Measurements from ENCODE around the gene WDR74. TPM values are rescaled to one million over a fixed set of nuclear protein-coding genes. Genes with fewer than 3 reads are reported as not detected.
"Not testable (repeated sequence)": the region's sequence is repeated elsewhere in the genome, so short reads cannot be mapped to it uniquely, and the experiment has no call there.

Gene WDR74
- total RNA-seq, 3 donors from 2014 or later, result 228 to 254 (median 235) TPM

- peak; percentile 68 for DNase-seq
- Mint-ChIP-seq H3K36me3 (ENCODE audit: insufficient read depth) (peaks cover 16% of the 10 kb centered on the region), H3K4me1 (ENCODE audit: low read depth) (peaks cover 25% of the 10 kb centered on the region)
- not testable (repeated sequence) for H3K9me3 Mint-ChIP-seq; H3K27me3 Mint-ChIP-seq (ENCODE audit: low read depth); H3K4me3 Mint-ChIP-seq
- peak; percentile 44 to 55 for ATAC-seq
Observed at GRCh38 chr11:62840721-62841360, 1.5 kb upstream of the WDR74 start.

GRCh38 chr11:62835336-62835735 is 4.1 kb downstream of the WDR74 start:
- H3K4me1 Mint-ChIP-seq (ENCODE audit: low read depth), result peaks cover 53% of the 10 kb centered on the region
- H3K36me3 Mint-ChIP-seq (ENCODE audit: insufficient read depth), result peaks cover 41% of the 10 kb centered on the region
- no peak overlapping the region for H3K4me3 Mint-ChIP-seq
- H3K9me3 Mint-ChIP-seq, result no peaks in the 10 kb centered on the region
- ATAC-seq, result no peak
- DNase-seq, result no peak
- H3K27me3 Mint-ChIP-seq (ENCODE audit: low read depth), result no peaks in the 10 kb centered on the region

- no peaks in the 10 kb centered on the region for H3K9me3 Mint-ChIP-seq
- no peaks in the 10 kb centered on the region for H3K27me3 Mint-ChIP-seq (ENCODE audit: low read depth)
- DNase-seq (no peak), ATAC-seq (peak; percentile 1 to 3)
- peaks cover 50% of the 10 kb centered on the region for H3K4me1 Mint-ChIP-seq (ENCODE audit: low read depth)
- H3K36me3 Mint-ChIP-seq (ENCODE audit: insufficient read depth), result peaks cover 34% of the 10 kb centered on the region
- peak within 1 kb of the TSS; percentile 90 for H3K4me3 Mint-ChIP-seq
Observed at GRCh38 chr11:62832336-62833234, 6.8 kb downstream of the WDR74 start, which contains the start of gene TEX54. TSS of gene TEX54 (minus strand) at chr11:62832841.

GRCh38 chr11:62831520-62832335 is 7.7 kb downstream of the WDR74 start, which contains the start of gene STX5:
TSS of gene STX5 (minus strand) at chr11:62832051. CDS start at chr11:62831243, 808 bp downstream.
- Mint-ChIP-seq H3K36me3 (ENCODE audit: insufficient read depth) (peaks cover 36% of the 10 kb centered on the region), H3K9me3 (no peaks in the 10 kb centered on the region), H3K4me3 (peak within 1 kb of the TSS; percentile 90), H3K27me3 (ENCODE audit: low read depth) (no peaks in the 10 kb centered on the region), H3K4me1 (ENCODE audit: low read depth) (peaks cover 45% of the 10 kb centered on the region)
- DNase-seq, result peak; percentile 100
- ATAC-seq, result peak; percentile 91 to 93

- Mint-ChIP-seq H3K36me3 (ENCODE audit: insufficient read depth) (peaks cover 31% of the 10 kb centered on the region), H3K9me3 (no peaks in the 10 kb centered on the region), H3K4me1 (ENCODE audit: low read depth) (peaks cover 41% of the 10 kb centered on the region), H3K4me3 (peak overlapping the region; percentile 90), H3K27me3 (ENCODE audit: low read depth) (no peaks in the 10 kb centered on the region)
- DNase-seq (no peak), ATAC-seq (no peak)
Observed at GRCh38 chr11:62830904-62831519, 8.4 kb downstream of the WDR74 start.

GRCh38 chr11:62828130-62828529 is 11.3 kb downstream of the WDR74 start:
- not testable (repeated sequence) for H3K27me3 Mint-ChIP-seq (ENCODE audit: low read depth); H3K9me3 Mint-ChIP-seq; ATAC-seq; H3K4me3 Mint-ChIP-seq; DNase-seq
- Mint-ChIP-seq H3K4me1 (ENCODE audit: low read depth) (peaks cover 27% of the 10 kb centered on the region), H3K36me3 (ENCODE audit: insufficient read depth) (peaks cover 28% of the 10 kb centered on the region)

GRCh38 chr11:62823677-62824076 is 15.7 kb downstream of the WDR74 start:
- no peaks in the 10 kb centered on the region for H3K27me3 Mint-ChIP-seq (ENCODE audit: low read depth)
- H3K36me3 Mint-ChIP-seq (ENCODE audit: insufficient read depth), result peaks cover 35% of the 10 kb centered on the region
- no peaks in the 10 kb centered on the region for H3K9me3 Mint-ChIP-seq
- DNase-seq (no peak), ATAC-seq (no peak)
- H3K4me3 Mint-ChIP-seq, result no peak overlapping the region
- H3K4me1 Mint-ChIP-seq (ENCODE audit: low read depth), result peaks cover 4% of the 10 kb centered on the region

GRCh38 chr11:62817129-62817528 is 22.3 kb downstream of the WDR74 start:
- H3K36me3 Mint-ChIP-seq (ENCODE audit: insufficient read depth), result peaks cover 11% of the 10 kb centered on the region
- DNase-seq (no peak), ATAC-seq (no peak)
- no peak overlapping the region for H3K4me3 Mint-ChIP-seq
- no peaks in the 10 kb centered on the region for H3K27me3 Mint-ChIP-seq (ENCODE audit: low read depth)
- H3K4me1 Mint-ChIP-seq (ENCODE audit: low read depth), result no peaks in the 10 kb centered on the region
- H3K9me3 Mint-ChIP-seq, result no peaks in the 10 kb centered on the region

GRCh38 chr11:62816557-62816956 is 22.8 kb downstream of the WDR74 start:
- H3K9me3 Mint-ChIP-seq, result no peaks in the 10 kb centered on the region
- H3K27me3 Mint-ChIP-seq (ENCODE audit: low read depth), result no peaks in the 10 kb centered on the region
- ATAC-seq, result no peak
- H3K4me1 Mint-ChIP-seq (ENCODE audit: low read depth), result no peaks in the 10 kb centered on the region
- H3K4me3 Mint-ChIP-seq, result no peak overlapping the region
- peaks cover 11% of the 10 kb centered on the region for H3K36me3 Mint-ChIP-seq (ENCODE audit: insufficient read depth)
- DNase-seq, result no peak

GRCh38 chr11:62811659-62812058 is 27.7 kb downstream of the WDR74 start:
- H3K27me3 Mint-ChIP-seq (ENCODE audit: low read depth), result no peaks in the 10 kb centered on the region
- H3K4me1 Mint-ChIP-seq (ENCODE audit: low read depth), result peaks cover 1% of the 10 kb centered on the region
- ATAC-seq, result no peak
- no peak overlapping the region for H3K4me3 Mint-ChIP-seq
- H3K36me3 Mint-ChIP-seq (ENCODE audit: insufficient read depth), result no peaks in the 10 kb centered on the region
- DNase-seq, result no peak
- H3K9me3 Mint-ChIP-seq, result no peaks in the 10 kb centered on the region

- no peaks in the 10 kb centered on the region for H3K9me3 Mint-ChIP-seq
- H3K36me3 Mint-ChIP-seq (ENCODE audit: insufficient read depth), result no peaks in the 10 kb centered on the region
- H3K4me1 Mint-ChIP-seq (ENCODE audit: low read depth), result peaks cover 9% of the 10 kb centered on the region
- H3K4me3 Mint-ChIP-seq, result no peak overlapping the region
- no peak for ATAC-seq
- no peaks in the 10 kb centered on the region for H3K27me3 Mint-ChIP-seq (ENCODE audit: low read depth)
- DNase-seq, result no peak
Observed at GRCh38 chr11:62810748-62811147, 28.6 kb downstream of the WDR74 start.

- ATAC-seq (no peak), DNase-seq (no peak)
- Mint-ChIP-seq H3K4me3 (peak overlapping the region; percentile 100), H3K9me3 (no peaks in the 10 kb centered on the region), H3K36me3 (ENCODE audit: insufficient read depth) (peaks cover 20% of the 10 kb centered on the region), H3K4me1 (ENCODE audit: low read depth) (peaks cover 27% of the 10 kb centered on the region), H3K27me3 (ENCODE audit: low read depth) (no peaks in the 10 kb centered on the region)
Observed at GRCh38 chr11:62806611-62807121, 32.7 kb downstream of the WDR74 start.

- Mint-ChIP-seq H3K4me1 (ENCODE audit: low read depth) (peaks cover 27% of the 10 kb centered on the region), H3K27me3 (ENCODE audit: low read depth) (no peaks in the 10 kb centered on the region), H3K9me3 (no peaks in the 10 kb centered on the region), H3K36me3 (ENCODE audit: insufficient read depth) (peaks cover 26% of the 10 kb centered on the region), H3K4me3 (peak overlapping the region; percentile 100)
- DNase-seq (peak; percentile 18), ATAC-seq (peak; percentile 17 to 25)
Observed at GRCh38 chr11:62805961-62806441, 33.4 kb downstream of the WDR74 start.
